GM19193 (cell line): ENCODE data around the gene DLG2.

Source experiments
- POLR2A ChIP-seq: IDR thresholded peaks from 4 replicates; pipeline ENCODE4 v1.6.1; 2011; ENCODE audit not compliant: insufficient read depth, insufficient read length; ENCODE audit errors: extremely low read depth

DLG2 gene

DNA sequence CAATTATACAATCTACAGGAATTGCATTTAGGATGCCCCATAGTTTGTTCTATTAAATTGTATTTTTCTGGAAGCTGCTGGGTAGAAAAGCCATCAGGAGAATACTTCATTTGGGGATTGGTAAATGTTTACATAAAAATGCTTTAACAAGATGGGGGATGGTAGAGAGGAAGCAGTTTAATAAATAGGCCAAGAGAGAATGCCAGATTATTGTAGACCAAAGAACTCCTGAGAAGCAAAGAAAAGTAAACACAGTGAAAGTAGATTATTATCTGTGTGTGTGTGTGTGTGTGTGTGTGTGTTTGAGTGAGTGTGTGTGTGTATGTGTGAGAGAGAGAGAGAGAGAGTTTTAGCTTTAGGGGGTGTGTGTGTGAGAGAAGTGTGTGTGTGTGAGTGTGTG, 1520.6 kb downstream of the DLG2 start:
- no peak for TF ChIP-seq POLR2A

DNA sequence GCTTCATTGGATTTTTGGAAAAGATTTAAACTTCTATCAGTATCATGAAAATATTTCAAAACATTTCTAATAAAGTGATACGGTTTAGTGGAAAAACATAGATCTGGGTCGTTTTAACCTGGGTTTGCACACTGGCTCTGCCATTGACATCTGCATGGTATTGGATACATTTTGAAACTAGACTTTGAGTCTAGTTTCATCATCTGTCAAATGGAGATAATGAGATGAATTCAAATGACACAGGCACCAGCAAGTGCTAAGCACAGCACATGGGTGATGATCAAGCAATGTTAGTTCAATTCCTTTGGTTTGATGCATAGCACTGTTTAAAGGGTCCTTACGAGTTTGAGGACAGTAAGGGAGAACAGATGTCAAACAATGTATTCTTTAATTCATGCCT, 1522.0 kb downstream of the DLG2 start:
- no peak for TF ChIP-seq POLR2A

DNA sequence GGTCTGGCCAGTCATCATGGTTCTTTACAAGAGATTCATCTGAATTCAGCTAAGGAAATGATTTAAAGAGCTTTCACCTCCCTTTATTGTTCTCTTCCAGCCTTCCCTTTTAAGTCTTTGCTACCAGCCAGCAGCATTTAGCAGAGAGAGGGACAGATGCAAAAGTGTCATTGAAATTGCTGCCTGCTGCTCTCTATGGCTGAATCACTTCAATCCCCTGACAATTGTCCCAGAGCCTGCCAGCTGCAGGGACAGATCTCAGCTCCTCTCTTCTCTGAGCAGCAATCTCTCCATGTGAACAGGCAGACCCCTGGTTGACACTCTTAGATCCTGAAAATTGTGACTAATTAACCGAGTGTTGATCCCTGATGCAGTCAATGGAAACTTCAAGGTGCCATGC, 1524.0 kb downstream of the DLG2 start:
- TF ChIP-seq POLR2A: no peak

DNA sequence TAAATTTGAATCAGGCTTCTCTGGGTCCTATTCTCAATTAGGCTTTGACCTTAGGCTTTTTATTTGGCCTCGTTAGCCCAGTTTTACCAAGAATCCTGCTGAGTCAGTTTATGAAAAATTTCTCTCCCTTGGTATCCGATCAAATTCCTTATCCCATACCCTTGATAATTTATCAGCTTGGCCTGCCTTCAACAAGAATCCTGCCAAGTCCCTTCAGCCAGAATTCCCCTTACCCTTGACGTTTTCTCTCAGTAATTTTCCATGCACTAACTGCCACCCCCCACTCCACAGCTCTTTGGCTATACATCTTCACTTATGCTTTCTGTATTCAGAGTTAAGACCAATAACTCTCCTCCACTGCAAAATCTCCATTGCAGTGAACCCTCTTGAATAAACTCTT, 1530.0 kb downstream of the DLG2 start:
- TF ChIP-seq POLR2A: no peak

GRCh38 chr11:84091212-84091986, 1535.7 kb downstream of the DLG2 start:
- no peak for TF ChIP-seq POLR2A

- TF ChIP-seq POLR2A: no peak
These were observed 1537.8 kb downstream of the DLG2 start for GRCh38 chr11:84089072-84090057.

- TF ChIP-seq POLR2A: no peak
These were observed 1555.3 kb downstream of the DLG2 start for GRCh38 chr11:84071851-84072250.

DNA sequence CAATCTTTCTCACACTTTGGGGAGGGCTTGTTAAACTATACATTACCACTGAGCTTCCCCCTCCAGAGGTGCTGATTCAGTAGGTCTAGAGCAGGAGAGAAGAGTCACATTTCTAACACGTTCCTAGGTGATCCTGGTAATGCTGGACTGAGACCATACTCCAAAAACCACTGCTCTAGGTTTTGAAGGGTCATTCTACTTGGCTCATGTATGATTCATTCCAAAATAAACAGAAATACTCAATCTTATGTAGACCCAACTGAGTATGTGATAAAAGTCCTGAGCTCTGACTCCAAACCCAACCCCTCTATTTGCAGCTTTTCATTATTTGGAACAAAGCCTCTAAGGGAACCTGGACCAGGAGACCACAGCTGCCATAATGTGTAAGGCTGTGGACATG, 1558.1 kb downstream of the DLG2 start:
- no peak for TF ChIP-seq POLR2A

GRCh38 chr11:84061726-84062125, 1565.4 kb downstream of the DLG2 start:
- TF ChIP-seq POLR2A: no peak

DNA sequence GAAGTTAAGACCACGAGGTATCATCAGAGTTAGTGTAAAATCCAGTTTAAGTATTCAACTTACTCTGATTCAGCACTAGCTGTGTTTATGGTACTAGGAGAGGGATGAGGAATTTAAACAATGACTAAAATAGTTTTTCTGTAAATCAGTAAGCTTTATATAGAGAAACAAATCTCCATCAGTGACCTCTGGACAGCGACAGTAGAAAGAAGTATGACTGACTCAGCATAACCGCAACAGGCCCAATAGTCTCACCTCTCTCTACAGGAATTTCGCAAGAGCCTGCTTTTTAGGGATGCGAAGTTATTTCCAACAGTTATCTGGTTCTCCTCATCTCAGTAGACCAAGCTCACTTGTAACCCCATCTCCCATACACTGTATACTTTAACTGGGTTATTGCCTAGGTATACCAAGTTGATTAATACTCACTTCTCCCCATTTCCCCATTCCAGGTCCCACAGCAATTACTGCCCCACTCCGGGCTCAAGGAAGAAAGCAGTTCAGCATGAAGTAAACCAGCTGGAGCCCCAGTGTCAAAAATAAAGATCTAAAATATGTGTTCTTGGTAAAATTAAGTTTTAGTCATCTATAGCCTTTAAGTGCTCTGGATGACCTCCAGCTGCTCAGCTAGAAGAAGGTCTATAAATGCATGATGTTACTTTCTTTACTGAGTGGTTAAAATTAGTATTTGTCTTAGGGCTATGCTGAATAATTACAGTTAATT, 1570.3 kb downstream of the DLG2 start:
- no peak for TF ChIP-seq POLR2A

DNA sequence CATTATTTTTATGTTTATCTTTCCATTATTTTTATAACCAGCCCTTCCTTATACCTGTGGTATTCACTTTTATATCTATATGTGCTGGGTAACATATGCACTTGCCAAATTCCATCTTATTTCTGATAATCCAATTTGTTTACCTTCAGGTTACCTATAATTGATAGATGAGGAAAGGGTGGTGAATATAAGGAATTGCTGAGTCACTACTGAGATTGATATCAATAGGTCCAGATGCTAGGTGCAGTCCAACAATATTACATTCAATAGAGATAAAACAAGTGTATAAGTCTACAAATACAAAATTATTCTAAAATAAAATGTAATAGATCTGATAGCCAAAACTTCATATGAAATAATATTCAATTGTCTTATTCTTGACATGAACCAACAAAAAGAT, 1582.0 kb downstream of the DLG2 start:
- TF ChIP-seq POLR2A: no peak

DNA sequence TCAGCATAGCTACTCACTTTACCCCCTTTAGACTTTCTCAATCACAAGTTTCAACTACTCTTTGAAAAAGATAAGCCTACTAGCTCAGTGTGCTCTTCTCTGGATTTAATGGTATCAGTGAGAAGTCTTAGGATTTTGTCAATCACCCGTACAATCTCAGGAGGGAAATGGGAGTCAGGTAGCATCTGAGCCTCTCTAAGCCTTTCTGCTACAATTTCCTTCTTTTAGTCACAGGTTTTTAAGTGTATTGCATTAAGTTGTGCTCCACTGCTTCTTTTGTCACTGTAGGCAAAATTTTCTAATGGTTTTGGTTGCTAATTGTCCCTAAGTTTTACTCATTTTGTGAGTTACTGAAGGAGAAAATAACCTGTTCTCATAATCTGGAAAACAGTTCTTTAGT, 1582.4 kb downstream of the DLG2 start:
- no peak for TF ChIP-seq POLR2A

DNA sequence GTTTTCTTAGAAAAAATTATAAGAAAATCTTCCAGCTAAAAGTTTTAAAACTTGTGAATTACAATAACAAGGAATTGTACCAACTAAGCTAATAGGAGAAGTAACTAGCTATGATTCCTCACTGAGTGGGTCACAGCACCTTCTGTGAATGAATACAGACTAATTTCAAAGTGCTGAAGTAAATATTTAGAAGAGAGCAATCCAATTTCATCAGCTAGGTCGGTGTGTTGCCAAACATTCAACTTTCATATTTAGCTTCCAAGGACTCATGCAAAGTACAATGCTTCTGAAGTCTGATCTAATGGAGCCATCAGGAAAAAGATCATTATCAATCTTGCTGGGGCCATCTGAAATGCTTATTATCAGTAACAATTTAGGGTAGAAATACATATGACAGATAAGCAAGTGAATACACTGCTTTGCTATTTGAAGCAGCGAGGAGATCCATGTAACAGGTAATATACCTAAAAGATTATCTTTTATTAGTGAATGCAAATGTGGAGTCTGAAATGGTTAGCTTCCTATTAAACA, 1590.4 kb downstream of the DLG2 start:
- TF ChIP-seq POLR2A: no peak

DNA sequence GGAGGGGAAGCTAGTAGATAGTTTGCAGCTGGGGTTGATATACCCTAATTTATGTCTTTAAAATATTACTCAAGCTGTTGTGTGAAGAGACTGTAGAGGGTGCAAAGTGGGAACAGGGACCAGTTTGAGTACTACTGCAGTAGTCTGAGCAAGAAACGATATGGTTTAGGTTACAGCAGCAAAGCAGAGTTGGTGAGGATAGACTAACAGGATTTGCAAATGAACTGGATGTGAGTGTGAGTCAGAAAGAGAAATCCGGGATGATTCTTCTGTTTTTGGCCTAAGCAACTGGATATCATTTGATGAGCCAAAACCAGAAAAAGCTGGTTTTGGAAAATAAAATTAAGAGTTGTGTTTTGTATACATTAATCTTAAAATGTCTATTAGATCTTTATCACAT, 1591.5 kb downstream of the DLG2 start:
- no peak for TF ChIP-seq POLR2A

GRCh38 chr11:84034484-84034883, 1592.7 kb downstream of the DLG2 start:
- TF ChIP-seq POLR2A: no peak

DNA sequence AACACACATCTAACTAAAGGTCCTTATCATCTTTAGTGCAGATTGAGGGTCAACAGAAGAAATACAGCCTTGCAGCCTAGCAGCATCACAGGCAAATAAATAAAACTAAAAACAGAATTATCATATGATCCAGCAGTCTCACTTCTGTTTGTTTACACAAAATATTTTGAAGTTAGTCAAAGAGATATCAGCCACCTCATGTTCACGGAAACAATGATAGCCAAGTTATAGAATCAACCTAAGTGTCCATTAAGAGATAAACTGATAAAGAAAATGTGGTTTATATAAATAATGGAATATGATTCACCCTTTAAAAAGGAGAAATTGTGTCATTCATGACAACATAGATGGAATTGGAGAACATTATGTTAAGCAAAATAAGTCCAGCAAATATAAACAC, 1602.9 kb downstream of the DLG2 start:
- no peak for TF ChIP-seq POLR2A

GRCh38 chr11:84022695-84023094, 1604.4 kb downstream of the DLG2 start:
- TF ChIP-seq POLR2A: no peak
